Measurements from ENCODE around the gene NPRL2.
A peak's percentile ranks its signal among the peaks of the same experiment; 100 is the strongest.

Gene NPRL2

GRCh38 chr3:50345008-50345407 is 5.6 kb downstream of the NPRL2 start:
- Mint-ChIP-seq H3K27me3 (no peaks in the 10 kb centered on the region), H3K36me3 (no peaks in the 10 kb centered on the region), H3K9me3 (ENCODE audit: low read depth) (no peaks in the 10 kb centered on the region), H3K4me3 (no peak overlapping the region), H3K27ac (no peak overlapping the region), H3K4me1 (ENCODE audit: low read depth) (peaks cover 50% of the 10 kb centered on the region)

- Mint-ChIP-seq H3K27me3 (no peaks in the 10 kb centered on the region), H3K27ac (peak overlapping the region; percentile 28), H3K36me3 (no peaks in the 10 kb centered on the region), H3K4me3 (no peak overlapping the region), H3K9me3 (ENCODE audit: low read depth) (no peaks in the 10 kb centered on the region), H3K4me1 (ENCODE audit: low read depth) (peaks cover 49% of the 10 kb centered on the region)
Measured at GRCh38 chr3:50342813-50343633, 7.6 kb downstream of the NPRL2 start.

- Mint-ChIP-seq H3K36me3 (no peaks in the 10 kb centered on the region), H3K27me3 (no peaks in the 10 kb centered on the region), H3K27ac (peak overlapping the region; percentile 16), H3K4me3 (no peak overlapping the region), H3K9me3 (ENCODE audit: low read depth) (no peaks in the 10 kb centered on the region), H3K4me1 (ENCODE audit: low read depth) (peaks cover 43% of the 10 kb centered on the region)
Measured at GRCh38 chr3:50341996-50342650, 8.5 kb downstream of the NPRL2 start.

GRCh38 chr3:50341537-50341936 is 9.0 kb downstream of the NPRL2 start:
- peaks cover 42% of the 10 kb centered on the region for H3K4me1 Mint-ChIP-seq (ENCODE audit: low read depth)
- peak overlapping the region; percentile 92 for H3K27ac Mint-ChIP-seq
- H3K27me3 Mint-ChIP-seq, result no peaks in the 10 kb centered on the region
- H3K36me3 Mint-ChIP-seq, result no peaks in the 10 kb centered on the region
- H3K9me3 Mint-ChIP-seq (ENCODE audit: low read depth), result no peaks in the 10 kb centered on the region
- peak overlapping the region; percentile 82 for H3K4me3 Mint-ChIP-seq

- Mint-ChIP-seq H3K4me3 (peak within 1 kb of the TSS; percentile 99), H3K36me3 (no peaks in the 10 kb centered on the region), H3K4me1 (ENCODE audit: low read depth) (peaks cover 43% of the 10 kb centered on the region), H3K27me3 (no peaks in the 10 kb centered on the region), H3K27ac (peak within 1 kb of the TSS; percentile 99), H3K9me3 (ENCODE audit: low read depth) (no peaks in the 10 kb centered on the region)
Measured at GRCh38 chr3:50340448-50341329, 9.9 kb downstream of the NPRL2 start, which contains the start of gene RASSF1. Gene RASSF1 (minus strand): TSS chr3:50340836. CDS start chr3:50340805, 31 bp downstream.

GRCh38 chr3:50340147-50340447 is 10.5 kb downstream of the NPRL2 start:
- Mint-ChIP-seq H3K36me3 (no peaks in the 10 kb centered on the region), H3K4me3 (peak overlapping the region; percentile 99), H3K9me3 (ENCODE audit: low read depth) (no peaks in the 10 kb centered on the region), H3K4me1 (ENCODE audit: low read depth) (peaks cover 47% of the 10 kb centered on the region), H3K27me3 (no peaks in the 10 kb centered on the region), H3K27ac (peak overlapping the region; percentile 99)

GRCh38 chr3:50339485-50340146 is 11.0 kb downstream of the NPRL2 start:
- H3K9me3 Mint-ChIP-seq (ENCODE audit: low read depth), result no peaks in the 10 kb centered on the region
- no peaks in the 10 kb centered on the region for H3K27me3 Mint-ChIP-seq
- H3K4me3 Mint-ChIP-seq, result peak overlapping the region; percentile 99
- H3K4me1 Mint-ChIP-seq (ENCODE audit: low read depth), result peaks cover 46% of the 10 kb centered on the region
- H3K36me3 Mint-ChIP-seq, result no peaks in the 10 kb centered on the region
- H3K27ac Mint-ChIP-seq, result peak overlapping the region; percentile 99

GRCh38 chr3:50338965-50339364 is 11.6 kb downstream of the NPRL2 start:
- H3K4me3 Mint-ChIP-seq, result peak overlapping the region; percentile 99
- no peaks in the 10 kb centered on the region for H3K9me3 Mint-ChIP-seq (ENCODE audit: low read depth)
- H3K27ac Mint-ChIP-seq, result peak overlapping the region; percentile 99
- peaks cover 53% of the 10 kb centered on the region for H3K4me1 Mint-ChIP-seq (ENCODE audit: low read depth)
- H3K36me3 Mint-ChIP-seq, result no peaks in the 10 kb centered on the region
- no peaks in the 10 kb centered on the region for H3K27me3 Mint-ChIP-seq

GRCh38 chr3:50337175-50337861 is 13.3 kb downstream of the NPRL2 start:
- Mint-ChIP-seq H3K9me3 (ENCODE audit: low read depth) (no peaks in the 10 kb centered on the region), H3K27ac (peak overlapping the region; percentile 99), H3K36me3 (no peaks in the 10 kb centered on the region), H3K4me1 (ENCODE audit: low read depth) (peaks cover 58% of the 10 kb centered on the region), H3K4me3 (peak overlapping the region; percentile 99), H3K27me3 (no peaks in the 10 kb centered on the region)

- Mint-ChIP-seq H3K4me3 (peak overlapping the region; percentile 99), H3K36me3 (no peaks in the 10 kb centered on the region), H3K9me3 (ENCODE audit: low read depth) (no peaks in the 10 kb centered on the region), H3K27ac (peak overlapping the region; percentile 99), H3K4me1 (ENCODE audit: low read depth) (peaks cover 58% of the 10 kb centered on the region), H3K27me3 (no peaks in the 10 kb centered on the region)
Measured at GRCh38 chr3:50336452-50337174, 14.0 kb downstream of the NPRL2 start.

GRCh38 chr3:50334339-50335075 is 16.1 kb downstream of the NPRL2 start:
- Mint-ChIP-seq H3K27me3 (no peaks in the 10 kb centered on the region), H3K36me3 (no peaks in the 10 kb centered on the region), H3K4me3 (peak overlapping the region; percentile 99), H3K4me1 (ENCODE audit: low read depth) (peaks cover 46% of the 10 kb centered on the region), H3K9me3 (ENCODE audit: low read depth) (no peaks in the 10 kb centered on the region), H3K27ac (peak overlapping the region; percentile 81)

- H3K4me3 Mint-ChIP-seq, result peak overlapping the region; percentile 99
- H3K27me3 Mint-ChIP-seq, result no peaks in the 10 kb centered on the region
- peaks cover 39% of the 10 kb centered on the region for H3K4me1 Mint-ChIP-seq (ENCODE audit: low read depth)
- H3K9me3 Mint-ChIP-seq (ENCODE audit: low read depth), result no peaks in the 10 kb centered on the region
- H3K27ac Mint-ChIP-seq, result peak overlapping the region; percentile 81
- no peaks in the 10 kb centered on the region for H3K36me3 Mint-ChIP-seq
Measured at GRCh38 chr3:50333744-50334328, 16.7 kb downstream of the NPRL2 start.
